DLD1 (cell line): ENCODE measurements around the gene NXT1.
"Not testable (repeated sequence)": the region's sequence is repeated elsewhere in the genome, so short reads cannot be mapped to it uniquely, and the experiment has no call there.

ENCODE experiments used
- in situ Hi-C: cut with HindIII; loops from 2 replicates; pipeline ENCODE4 v1.10.0; 2017; ENCODE audit warnings: low sequenced_read_pairs

Gene NXT1

GRCh38 chr20:23327617-23328333 is 22.8 kb upstream of the NXT1 start:
- in situ Hi-C loops, result no loop called here

DNA sequence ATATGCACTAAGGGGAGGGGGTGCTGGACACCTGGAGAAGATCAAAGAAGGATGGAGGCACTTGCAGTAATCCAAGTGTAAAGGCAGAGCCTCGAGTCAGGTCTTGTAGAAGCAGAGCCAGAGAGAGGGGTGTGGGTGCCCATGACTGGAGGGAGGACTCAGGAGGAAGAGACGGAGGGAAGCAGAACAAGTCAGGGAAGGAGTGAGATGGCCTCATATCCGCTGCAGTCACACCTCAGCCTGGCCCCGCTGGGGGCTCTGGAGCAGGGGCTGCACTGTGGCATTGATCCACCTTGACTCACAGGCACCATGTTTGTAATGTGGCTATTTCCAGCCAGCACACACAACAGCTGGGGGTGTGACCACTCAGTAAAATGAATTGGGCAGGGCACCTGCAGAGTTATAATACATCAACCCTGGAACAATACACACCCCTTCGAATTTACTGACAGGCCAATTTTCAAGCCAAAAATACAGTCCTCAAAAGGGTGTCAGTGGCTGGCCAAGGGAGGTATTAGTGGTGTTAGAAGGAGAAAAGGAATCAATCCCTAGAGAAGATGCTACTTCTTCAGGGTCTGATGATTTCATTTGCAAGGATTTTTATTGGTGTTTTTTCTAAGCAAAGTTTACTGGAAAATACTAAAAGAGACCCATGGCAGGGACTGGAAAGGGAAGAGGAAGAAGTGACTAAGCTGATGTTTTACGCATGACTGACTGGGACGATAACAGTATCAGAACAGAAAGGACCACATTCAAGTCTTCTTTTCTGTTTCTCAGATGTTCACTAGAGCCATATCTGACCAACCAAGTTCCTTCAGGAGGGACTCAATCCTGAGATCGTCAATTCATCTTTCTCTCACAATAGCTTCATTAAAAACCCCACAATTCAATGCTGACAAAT is 18.9 kb upstream of the NXT1 start:
- in situ Hi-C loops, result no loop called here

GRCh38 chr20:23332467-23332866 is 18.1 kb upstream of the NXT1 start:
- in situ Hi-C loops, result no loop called here

DNA sequence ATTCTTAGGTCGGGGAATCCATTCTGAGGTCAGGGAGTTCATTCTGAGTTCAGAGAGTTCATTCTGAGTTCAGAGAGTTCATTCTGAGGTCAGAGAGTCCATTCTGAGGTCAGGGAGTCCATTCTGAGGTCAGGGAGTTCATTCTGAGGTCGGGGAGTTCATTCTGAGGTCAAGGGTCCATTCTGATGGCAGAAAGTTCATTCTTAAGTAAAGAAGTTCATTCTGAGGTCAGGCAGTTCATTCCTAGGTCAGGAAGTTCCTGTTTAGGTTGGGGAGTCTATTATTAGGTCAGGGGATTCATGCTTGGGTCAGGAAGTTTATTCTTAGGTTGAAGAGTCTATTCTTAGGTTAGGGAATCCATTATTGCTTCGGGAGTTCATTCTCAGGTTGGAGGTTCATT is 16.5 kb upstream of the NXT1 start:
- in situ Hi-C loops, result no loop called here

- in situ Hi-C loops, result no loop called here
Measured at GRCh38 chr20:23335521-23335920, 15.1 kb upstream of the NXT1 start.

DNA sequence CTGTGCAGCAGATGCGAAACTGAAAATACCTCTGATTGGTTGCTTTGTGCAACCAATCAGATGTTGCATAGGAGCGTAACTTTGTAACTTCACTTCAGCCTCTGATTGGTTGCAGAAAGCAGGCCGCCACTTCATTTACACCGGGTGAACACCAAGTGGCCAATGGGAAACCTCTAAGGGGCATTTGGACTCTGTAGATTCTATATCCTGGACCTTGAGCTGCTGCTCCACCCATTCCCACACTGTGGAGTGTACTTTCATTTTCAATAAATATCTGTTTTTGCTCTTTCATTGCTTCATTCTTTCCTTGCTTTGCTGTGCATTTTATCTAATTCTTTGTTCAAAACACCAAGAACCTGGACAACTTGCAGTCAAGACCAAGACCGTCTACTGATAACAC is 14.1 kb upstream of the NXT1 start:
- in situ Hi-C loops, result no loop called here

DNA sequence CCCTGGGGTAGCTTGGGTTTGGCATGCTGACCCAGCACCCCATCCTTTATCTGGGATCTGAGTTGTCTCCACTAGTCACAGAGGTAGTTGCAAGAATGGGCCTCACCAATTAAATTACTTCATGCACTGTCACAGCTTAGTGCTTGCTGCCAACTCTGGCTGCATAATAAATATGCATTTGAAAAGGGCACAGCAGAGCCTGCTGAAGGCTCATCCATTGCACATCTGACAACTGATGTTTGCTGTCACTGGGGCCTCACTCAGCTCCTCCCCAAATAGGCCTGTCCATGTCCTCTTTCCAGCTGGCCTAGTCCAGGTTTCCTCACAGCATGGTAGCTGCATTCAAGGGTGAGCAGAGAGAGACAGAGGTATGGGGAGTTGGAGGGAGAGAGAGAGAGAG is 13.3 kb upstream of the NXT1 start:
- in situ Hi-C loops, result no loop called here

DNA sequence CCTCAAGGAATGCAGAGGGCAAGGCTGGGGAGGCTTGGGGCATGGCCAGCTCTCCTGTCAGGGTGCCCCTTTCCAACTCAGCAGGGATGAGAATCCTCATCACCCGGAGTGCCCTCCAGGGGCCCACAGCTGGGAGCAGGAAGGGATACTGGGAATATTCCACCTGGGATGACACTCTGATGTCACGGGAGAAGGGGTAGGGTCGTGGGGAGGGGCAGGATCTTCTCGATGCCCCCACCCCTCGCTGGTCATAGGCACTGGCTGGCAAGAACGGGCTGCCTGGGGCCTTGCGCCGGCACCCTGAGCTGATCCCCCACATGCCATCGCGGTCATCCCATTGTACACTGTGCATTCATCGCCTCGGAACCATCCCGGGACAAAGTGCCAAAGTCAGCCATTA is 10.6 kb upstream of the NXT1 start:
- in situ Hi-C loops, result no loop called here

DNA sequence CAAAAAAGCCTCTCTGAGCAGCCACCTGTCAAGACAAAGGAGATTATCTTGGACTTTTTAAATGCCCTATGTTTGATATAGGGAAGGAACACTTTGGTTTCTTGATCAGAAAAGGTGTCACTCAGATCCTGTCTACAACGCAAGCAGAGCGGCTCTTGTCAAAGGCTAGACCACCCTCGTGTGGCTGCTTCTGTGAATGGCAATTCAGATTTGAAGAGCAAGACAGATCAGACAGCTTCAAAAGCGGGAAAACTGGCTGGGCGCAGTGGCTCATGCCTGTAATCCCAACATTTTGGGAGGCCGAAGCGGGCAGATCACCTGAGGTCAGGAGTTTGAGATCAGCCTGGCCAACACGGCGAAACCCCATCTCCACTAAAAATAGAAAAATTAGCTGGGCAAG is 10.1 kb upstream of the NXT1 start:
- in situ Hi-C loops, result no loop called here

DNA sequence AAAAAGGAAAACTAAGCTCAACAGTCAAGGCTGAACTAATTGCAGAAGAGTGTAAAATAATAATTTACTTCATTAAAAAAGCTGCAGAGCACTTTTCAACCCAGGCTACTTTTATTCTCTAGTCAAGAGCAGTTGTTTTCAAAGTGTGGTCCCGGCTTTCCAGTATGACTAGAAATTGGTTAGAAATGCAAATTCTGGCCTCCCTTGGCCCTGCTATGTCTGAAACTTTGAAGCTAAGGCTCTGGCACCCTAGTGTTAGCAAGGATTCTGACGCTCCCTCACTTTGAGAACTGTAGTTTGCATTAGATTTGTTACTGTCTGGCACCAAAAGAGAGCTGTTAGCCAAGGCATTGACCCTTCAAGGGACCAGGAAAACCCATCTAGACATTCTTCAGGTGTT is 9.5 kb upstream of the NXT1 start:
- in situ Hi-C loops, result no loop called here

GRCh38 chr20:23343590-23343989 is 7.0 kb upstream of the NXT1 start:
- in situ Hi-C loops, result no loop called here

DNA sequence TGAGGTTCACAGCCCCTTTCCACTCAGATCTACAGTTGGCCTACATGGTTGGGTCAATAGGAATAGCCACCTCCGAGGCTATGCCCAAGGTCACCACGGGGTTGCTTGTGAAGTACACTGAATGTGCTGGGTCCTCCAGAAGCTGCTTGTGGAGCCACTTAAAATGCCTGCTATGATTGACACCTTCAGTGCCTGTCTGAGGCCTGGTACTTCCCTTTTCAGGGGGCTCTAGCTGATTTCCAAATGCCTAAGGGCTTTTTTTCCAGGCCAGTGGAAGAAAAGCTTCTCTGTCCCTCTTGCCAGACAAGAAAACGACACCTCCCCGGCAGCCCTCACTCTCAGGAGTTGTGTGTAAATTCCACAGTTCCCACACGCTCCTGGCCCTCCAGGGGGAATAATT is 6.3 kb upstream of the NXT1 start:
- in situ Hi-C loops, result no loop called here

- in situ Hi-C loops, result no loop called here
Measured at GRCh38 chr20:23346002-23346401, 4.6 kb upstream of the NXT1 start.

DNA sequence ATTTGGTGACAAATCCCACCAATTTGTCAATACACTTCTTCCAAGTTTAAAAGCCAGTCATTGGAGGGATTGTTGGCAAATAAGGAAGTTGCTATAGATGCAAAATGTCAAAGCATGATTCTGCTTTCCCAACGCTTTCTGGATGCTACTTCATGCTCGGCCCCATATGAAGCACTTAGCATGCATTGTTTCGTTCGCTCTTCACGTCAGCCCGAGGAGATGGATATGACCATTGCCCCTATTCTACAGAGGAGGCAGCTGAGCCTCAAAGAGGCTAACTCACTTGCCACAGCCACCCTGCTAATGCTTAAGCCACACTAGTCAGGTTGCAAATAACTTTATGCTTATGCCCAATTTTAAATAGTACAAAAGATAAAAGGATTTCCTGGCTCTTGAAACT is 2.8 kb upstream of the NXT1 start:
- in situ Hi-C loops, result no loop called here

GRCh38 chr20:23348510-23348909 is 2.1 kb upstream of the NXT1 start:
- in situ Hi-C loops, result not testable (repeated sequence)

DNA sequence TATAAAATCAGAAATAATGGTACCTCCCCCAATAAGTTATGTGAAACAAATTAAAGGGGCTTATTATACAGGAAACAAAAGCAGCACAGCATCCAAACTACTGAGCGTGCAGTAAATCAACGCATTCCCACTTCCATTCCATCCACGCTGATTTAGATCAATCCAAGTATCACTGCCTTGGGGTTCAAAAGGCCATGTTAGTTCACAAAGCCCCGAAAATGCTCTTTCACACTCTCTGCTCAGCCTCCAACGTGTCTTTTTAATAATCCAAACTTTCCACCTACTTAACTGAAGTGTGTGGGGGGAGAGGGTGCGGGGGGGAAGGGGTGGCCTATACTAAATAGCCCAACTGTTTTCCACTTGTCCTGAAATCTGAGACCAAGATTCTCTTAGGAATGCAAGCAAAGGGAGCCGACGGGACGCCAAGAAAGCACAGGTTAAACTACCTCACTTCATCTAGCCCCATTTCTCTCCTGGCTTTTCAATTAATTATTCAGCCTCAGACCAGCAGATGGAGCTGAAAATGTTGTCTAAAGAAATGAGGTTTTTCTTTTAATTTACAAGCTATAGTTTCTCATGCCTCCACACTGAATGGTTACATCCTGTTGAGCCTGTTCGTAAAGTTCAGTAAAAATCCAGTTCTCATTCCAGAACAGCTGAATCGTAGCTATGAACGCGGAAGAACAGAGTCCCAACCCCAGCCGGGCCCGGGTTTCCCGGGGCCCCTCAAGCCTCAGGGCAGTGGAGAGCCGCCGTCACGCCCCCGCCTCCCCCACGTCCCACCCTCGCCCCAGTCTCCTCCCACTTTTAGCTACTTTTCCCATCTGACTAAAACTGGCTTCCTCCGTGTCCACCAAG is 1.0 kb upstream of the NXT1 start:
- in situ Hi-C loops, result no loop called here

GRCh38 chr20:23350904-23351838 is 580 bp downstream of the NXT1 start:
- in situ Hi-C loops, result no loop called here

DNA sequence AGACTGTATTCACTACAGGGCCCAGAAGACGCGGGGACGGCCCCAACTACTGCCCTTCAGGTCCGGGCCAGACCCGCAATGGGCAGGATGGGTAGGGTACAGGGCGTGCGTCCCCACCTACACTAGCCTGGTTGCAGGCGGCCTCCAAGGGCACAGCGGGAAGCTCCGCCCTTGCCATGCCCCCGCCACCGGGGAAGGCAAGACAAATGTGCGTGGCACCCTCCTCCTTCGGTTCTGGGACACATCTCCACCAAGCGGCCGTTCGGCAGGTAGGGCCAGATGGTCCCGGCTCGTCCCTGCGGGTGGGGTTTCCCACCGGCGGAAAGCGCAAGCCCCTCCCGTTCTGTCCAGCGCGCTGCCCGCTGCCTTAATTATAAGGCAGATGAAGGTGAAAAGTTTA is 5.6 kb downstream of the NXT1 start:
- in situ Hi-C loops, result no loop called here

DNA sequence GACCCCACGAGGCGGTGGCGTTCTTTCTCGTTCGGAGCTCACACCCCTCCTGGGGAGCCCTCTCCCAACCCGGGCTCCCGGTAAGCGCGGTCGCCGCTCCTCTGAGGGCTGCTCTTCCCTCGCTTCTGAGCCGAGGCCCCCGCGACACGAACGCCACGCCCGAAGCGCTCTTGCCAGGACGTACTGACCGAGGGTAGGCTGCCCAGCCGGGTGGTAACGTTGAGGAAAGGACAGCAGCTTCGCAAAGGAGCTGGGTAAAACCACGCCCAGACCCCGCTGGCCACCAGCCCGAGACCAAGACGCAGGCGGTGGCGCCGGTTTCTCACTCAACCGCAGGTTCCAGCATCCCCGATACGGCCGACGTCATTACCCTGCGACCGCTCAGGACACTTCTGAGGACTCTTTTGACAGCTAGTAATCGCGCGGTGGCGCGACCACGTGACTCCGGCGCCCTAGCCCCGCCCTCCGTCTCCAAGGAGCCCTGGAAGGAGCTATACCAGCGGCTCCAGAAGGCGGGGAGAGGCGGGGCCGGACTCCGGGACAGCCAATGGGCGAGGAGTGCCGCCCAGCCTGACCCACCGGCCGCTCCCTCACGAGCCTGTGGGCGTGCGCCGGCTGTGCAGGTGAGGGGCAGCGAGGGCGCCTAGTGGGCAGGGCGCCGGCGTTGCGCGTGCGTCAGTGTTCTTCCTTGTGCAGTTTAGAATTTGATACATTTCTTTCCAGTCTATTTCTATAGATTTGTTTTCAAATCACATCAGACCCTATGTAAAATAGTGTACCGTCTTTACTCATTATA is 7.4 kb downstream of the NXT1 start:
- in situ Hi-C loops, result no loop called here

DNA sequence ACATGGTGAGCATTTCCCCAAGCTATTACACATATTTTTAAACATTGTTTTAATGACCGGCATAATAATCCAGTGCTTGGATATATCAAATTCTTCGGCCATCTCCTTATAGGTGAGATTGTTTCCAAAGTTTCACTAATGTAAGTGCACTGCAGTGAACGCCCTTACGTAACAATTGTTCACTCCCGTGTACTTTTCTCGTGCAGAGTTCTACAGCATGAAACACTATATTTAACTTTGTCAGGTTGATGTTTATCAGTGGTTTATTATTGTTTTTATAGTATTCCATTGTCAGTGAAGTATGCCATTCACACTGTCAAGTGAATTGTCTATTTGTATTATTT is 7.9 kb downstream of the NXT1 start:
- in situ Hi-C loops, result no loop called here
